A673 (cell line): ENCODE data around the gene UFC1.

ENCODE experiments used
- CTCF ChIP-seq: fragments of 300-800, 200-600 bp; sonication (generic); conservative IDR thresholded peaks from 2 replicates; pipeline ENCODE4 v1.5.1; 2017; ENCODE audit warnings: low read depth, mild to moderate bottlenecking, antibody characterized with exemption, low read length, moderate library complexity, mixed read lengths
- EZH2 ChIP-seq: fragments of 200-600 bp; sonication (generic); IDR thresholded peaks from 2 replicates; pipeline ENCODE4 v1.6.1; 2017; ENCODE audit warnings: borderline replicate concordance, low read depth, mild to moderate bottlenecking, mixed read lengths, antibody characterized with exemption, low read length; ENCODE audit not compliant: poor library complexity, severe bottlenecking

GRCh38 chr1:161168906-161169305 is 15.1 kb downstream of the UFC1 start:
- TF ChIP-seq CTCF = no peak
- TF ChIP-seq EZH2 = no peak
